Measurements from ENCODE around the gene TSBP1.
"Not testable (repeated sequence)": the region's sequence is repeated elsewhere in the genome, so short reads cannot be mapped to it uniquely, and the experiment has no call there.

TSBP1 gene

DNA sequence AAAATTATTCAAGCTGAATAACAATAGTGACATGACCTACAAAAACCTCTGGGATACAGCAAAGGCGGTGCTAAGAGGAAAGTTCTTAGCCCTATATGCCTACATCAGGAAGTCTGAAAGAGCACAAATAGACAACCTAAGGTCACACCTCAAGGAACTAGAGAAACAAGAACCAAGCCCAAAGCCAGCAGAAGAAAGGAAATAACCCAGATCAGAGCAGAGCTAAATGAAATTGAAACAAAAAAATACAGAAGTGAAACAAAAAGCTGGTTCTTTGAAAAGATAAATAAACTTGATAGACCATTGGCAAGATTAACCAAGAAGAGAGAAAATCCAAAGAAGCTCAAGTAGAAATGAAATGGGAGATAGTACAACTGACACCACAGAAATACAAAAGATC lies 100.3 kb downstream of the TSBP1 start:
- peak; percentile 42 for DNase-seq

DNA sequence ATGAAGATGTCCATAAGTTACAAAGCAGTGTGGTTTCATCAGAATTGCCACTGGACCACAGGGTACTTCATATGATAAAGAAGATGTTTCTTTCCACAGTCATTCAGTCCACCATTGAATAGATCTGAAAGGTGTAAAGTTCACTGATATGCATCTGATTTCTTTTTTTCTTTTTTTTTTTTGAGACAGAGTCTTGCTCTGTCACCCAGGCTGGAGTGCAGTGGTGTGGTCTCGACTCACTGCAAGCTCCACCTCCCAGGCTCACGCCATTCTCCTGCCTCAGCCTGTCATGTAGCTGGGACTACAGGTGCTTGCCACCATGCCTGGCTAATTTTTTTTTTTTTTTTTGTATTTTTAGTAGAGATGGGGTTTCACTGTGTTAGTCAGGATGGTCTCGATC lies 103.2 kb downstream of the TSBP1 start:
- not testable (repeated sequence) for DNase-seq

DNA sequence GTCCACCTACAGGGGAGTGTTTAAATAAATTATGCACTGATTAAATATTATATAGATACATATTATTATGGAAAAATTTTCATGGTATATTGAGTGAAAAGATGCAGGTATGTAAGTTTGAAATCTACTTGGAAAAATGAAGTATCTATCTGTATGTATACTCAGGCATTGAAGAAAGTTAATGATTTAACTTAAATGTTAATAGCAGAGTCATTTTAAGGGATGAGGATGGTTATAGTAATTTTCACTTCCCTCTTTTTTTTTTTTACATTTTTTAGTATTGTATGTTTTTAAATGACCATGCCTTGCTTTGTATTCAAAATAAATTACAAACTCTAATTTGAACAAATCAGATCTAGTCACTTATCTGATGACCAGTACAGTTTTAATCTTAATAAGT lies 104.7 kb downstream of the TSBP1 start:
- DNase-seq: no peak

DNA sequence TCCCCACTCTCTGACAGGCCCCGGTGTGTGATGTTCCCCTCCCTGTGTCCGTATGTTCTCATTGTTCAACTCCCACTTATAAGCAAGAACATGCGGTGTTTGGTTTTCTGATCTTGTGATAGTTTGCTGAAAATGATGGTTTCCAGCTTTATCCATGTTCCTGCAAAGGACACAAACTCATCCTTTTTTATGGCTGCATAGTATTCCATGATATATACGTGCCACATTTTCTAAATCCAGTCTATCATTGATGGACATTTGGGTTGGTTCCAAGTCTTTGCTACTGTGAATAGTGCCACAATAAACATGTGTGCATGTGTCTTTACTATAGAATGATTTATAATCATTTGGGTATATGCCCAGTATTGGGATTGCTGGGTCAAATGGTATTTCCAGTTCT lies 114.4 kb downstream of the TSBP1 start:
- not testable (repeated sequence) for DNase-seq

DNA sequence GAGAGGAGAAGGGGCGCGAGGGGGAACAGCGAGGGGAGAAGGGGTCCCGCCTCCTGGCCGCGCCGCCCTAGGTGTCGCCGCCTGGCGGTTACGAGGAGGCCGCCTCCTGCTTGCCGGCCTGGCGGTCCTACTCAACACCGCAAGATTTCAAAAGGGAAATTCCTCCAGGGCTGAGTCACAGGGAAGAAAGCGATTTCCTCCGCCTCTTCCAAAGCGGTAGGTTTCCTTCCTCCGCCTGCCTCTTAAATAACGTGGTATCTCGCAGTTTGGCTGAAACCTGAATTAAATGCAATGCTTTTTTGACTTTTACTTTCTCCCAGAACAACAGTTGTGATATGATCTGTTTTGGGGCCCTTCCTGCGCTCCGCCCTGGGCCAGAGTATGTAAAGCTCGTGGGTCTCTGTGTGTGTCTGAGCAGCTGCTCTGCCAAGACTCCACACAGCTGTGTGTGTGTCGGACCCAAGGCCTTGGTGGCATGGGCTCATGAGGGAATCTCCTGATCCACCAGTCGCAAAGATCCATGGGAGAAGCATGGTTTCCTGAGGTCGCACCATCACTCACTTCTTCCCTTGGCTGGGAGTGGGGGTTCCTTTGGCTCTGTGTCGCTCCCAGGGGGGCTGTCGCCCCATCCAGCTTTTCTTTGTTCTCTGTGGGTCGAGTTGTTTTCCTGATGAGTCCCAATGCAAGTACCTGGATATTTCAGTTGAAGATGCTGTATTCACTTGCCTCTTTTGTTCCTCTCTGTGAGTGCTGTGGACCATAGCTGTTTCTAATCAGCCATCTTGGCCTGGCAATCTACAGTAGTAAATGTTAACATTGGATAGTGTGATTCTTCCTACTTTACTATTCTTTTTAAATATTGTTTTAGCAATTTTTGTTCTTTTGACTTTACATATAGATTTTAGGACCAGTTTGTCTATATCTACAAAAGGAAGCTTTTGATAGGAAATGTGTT lies 116.2 kb downstream of the TSBP1 start:
- peak; percentile 68 for DNase-seq

DNA sequence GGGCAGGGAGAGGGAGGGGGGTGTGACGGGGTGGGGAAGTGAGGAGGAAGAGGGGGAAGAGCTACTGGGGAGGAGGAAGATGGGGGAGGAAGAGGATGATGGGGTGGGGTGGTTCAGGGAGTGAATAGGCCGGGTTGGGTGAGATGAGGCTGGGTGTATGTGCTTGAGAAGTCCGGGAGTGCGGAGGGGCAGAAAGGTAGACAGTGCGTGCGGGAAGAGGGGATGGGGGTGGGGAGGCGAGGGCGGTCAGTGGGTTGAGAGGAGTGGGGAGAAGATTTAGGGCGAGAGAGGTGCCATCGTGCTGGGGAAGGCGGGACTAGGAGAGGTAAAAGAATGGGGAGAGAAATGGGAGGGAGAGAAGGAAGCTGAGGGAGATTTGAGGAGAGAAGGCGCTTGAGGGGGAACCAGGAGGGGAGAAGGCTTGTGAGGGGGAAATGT lies 116.9 kb downstream of the TSBP1 start:
- no peak for DNase-seq

DNA sequence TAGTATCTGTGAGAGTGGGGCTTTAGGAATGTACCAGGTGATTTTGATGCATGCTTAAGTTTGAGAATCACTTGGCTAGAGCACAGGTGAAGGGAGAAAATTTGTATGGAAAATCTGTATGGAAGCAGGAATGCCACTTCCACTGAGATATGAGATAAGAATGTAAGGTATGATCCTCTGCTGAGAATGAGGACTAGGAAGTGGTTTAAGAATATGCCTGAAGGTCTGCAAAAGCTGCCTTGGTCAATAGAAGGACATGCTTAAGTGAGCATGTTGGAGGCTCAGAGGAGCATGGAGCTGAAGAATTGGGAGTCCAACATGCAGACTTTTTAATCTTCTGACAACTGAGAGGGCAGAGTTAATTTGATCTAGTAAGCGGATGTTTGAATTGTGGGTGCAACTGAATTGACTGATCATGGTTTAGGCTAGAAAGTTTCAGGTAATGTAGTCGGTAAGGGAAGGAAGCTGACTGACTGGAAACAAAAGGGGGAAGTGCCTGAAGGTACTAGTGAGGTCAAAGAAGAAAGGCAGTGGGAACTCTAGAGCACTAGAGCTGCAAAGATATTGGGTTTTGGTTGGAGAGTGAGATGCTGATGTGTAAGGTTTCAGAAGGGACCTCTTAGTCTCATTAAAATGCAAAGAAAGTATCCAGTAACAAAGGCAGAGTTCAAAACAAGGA lies 119.2 kb downstream of the TSBP1 start:
- DNase-seq: no peak

DNA sequence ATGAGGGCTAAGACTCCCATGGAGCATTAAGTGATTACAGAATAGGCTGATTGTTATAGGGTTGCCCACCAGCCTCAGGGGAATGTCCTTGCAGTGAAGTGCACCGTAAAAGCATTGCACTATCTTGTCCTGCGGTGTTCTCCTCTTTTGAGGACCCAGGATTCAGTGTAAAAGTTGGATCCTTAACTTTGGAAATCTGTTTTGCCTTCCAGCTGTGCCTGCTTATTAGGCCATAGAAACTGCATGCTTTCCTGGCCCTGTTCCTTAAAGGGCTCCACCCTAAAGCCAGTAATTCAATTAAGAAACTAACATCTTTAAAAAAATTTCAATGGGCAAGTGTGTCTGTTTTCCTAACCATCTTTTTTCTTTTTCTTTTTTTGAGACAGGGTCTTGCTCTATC lies 122.4 kb downstream of the TSBP1 start:
- DNase-seq: no peak

DNA sequence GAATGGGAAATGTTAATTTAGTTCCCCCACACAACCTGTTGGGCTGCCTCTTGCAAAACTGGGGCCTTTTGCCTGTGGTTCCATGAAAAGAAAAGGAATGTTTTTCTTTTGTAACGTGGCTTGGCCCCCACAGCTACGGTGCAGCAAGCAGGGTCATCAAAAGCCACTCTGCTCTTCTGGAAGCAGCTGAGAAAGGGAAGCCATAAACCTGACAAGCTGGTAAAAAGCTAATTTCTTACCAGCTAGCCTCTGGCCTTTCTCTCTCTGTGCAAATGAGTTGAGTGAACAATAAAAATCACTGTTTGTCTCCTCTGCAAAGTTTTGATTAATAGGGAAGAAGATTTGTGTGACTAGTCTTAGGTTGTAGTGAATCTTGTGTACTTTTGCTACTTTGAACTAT lies 124.3 kb downstream of the TSBP1 start:
- DNase-seq: no peak

DNA sequence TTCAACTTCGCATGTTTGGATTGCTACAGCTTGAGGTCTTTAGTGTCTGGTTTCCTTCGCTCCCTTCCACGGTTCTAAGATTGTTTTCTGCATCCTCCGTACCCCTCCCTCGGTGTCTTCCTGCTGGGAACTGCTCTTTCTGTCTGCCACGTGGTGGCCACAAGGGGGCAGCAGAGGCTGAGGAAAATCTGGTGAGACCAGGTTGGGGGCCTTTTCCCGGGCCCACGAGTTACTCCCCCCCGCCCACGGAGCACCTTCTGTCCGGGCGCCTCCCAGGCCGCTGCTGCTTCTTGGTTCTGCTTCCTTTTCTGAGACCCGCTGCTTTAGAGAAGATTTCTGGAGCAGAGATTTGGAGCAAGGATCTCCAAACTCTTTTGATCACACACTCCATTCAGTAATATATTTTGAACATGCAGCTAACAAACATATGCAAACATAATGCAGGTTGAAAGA lies 126.7 kb downstream of the TSBP1 start:
- DNase-seq: peak; percentile 76

DNA sequence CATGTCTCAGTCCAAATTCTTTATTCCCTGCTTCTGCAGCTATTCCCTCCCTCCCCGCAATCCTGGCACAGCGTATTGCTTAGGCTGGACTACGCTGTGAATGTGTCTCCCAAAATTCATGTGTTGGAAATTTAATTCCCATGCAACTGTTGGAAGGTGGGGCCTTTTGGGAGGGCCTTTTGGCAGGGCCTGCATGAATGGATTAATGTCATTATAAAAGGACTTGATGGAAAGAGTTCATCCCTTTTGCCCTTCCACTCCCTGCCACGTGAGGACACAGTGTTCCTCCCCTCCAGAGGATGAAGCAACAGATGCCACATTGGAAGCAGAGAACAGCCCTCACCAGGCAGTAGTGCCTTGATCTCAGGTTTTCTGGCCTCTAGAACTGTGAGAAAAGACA lies 127.4 kb downstream of the TSBP1 start:
- DNase-seq: no peak
